ACC112 (cell line): ENCODE measurements around the gene TMEM236.
"Not testable (repeated sequence)": the region's sequence is repeated elsewhere in the genome, so short reads cannot be mapped to it uniquely, and the experiment has no call there.

Experiments used
- H2AFZ ChIP-seq: fragments of 200-600 bp; sonication (generic); one replicate; pipeline ENCODE4 v1.6.0; 2017; ENCODE audit warnings: antibody characterized with exemption, low read length; ENCODE audit not compliant: unreplicated experiment
- H3K27ac ChIP-seq: fragments of 200-600 bp; sonication (generic); 2 replicates; pipeline ENCODE4 v1.5.1; 2014; ENCODE audit warnings: low read depth, mild to moderate bottlenecking, antibody characterized with exemption, low read length, moderate library complexity
- H3K27me3 ChIP-seq: fragments of 200-600 bp; sonication (generic); 2 replicates; pipeline ENCODE4 v1.6.1; 2014; ENCODE audit warnings: mild to moderate bottlenecking, antibody characterized with exemption, low read length, moderate library complexity, mixed read lengths; ENCODE audit not compliant: insufficient read depth
- H3K36me3 ChIP-seq: fragments of 200-600 bp; sonication (generic); 2 replicates; pipeline ENCODE4 v1.6.1; 2016; ENCODE audit warnings: mild to moderate bottlenecking, antibody characterized with exemption, low read length, moderate library complexity, mixed read lengths; ENCODE audit not compliant: insufficient read depth
- H3K4me1 ChIP-seq: fragments of 200-600 bp; sonication (generic); one replicate; pipeline ENCODE4 v1.6.1; 2016; ENCODE audit warnings: low read length, mixed read lengths; ENCODE audit not compliant: insufficient read depth, unreplicated experiment, control insufficient read depth
- H3K4me3 ChIP-seq: fragments of 200-600 bp; sonication (generic); 2 replicates; pipeline ENCODE4 v1.5.1; 2014; ENCODE audit warnings: mild to moderate bottlenecking, low read depth, low read length
- H3K79me2 ChIP-seq: fragments of 200-600 bp; sonication (generic); one replicate; pipeline ENCODE4 v1.6.0; 2016; ENCODE audit warnings: low read length; ENCODE audit not compliant: control insufficient read depth, unreplicated experiment, insufficient read depth

Gene TMEM236, protein sequence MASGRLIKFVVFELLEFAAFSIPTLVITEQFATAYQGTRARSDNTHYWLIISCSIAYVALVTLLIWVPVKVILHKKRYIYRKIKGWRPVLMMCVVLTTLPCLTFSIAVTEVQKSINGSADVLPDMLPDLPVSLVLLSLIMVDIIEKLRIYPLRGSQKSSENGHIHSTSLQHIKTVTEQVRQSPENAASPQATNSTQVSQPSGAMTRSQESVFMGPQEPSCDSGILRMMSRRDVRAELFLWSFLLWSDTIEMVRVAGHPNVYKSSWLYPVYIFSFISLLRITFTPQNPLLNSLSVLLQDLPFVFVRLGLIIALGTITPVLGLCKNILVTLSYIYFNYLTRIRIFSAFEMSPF

DNA sequence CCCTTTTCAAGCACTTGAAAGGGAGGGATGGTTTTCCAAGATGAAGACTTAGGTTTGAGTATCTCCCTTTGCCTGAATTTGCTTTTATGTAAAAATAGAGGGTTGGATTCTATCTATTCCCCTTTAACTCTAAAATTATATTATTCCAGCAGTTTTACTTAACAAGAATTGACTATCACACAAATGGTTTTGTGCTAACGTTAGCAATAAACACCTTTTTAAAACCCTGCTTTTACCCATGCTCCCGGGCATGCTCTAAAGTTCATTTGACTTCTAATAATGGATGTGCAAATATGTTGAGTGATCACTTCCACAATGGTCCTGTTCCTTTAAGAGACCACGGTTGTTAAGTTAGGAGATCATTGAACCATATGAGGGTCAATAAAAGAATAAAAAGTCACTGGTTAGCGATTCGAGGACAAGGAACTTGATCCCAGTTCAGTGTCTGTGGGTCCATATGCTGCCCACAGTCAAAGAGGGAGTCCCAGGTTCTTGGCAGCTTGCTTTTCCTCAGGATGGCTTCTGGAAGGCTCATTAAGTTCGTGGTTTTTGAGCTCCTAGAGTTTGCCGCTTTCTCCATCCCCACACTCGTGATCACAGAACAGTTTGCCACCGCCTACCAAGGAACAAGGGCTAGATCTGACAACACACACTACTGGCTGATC lies at the start of gene TMEM236:
Gene TMEM236, plus strand, starts transcription at position 421 of the 665 bp plus-strand sequence. Its CDS starts 95 bp downstream, at position 516.
- H3K36me3 ChIP-seq = no peaks in the 10 kb centered on the region
- H3K79me2 ChIP-seq = no peaks in the 10 kb centered on the region
- no peaks in the 10 kb centered on the region for H3K27me3 ChIP-seq
- no peak within 1 kb of the TSS for H3K4me3 ChIP-seq
- H3K27ac ChIP-seq = no peak within 1 kb of the TSS
- H3K4me1 ChIP-seq = no peaks in the 10 kb centered on the region
- H2AFZ ChIP-seq = no peak within 1 kb of the TSS

DNA sequence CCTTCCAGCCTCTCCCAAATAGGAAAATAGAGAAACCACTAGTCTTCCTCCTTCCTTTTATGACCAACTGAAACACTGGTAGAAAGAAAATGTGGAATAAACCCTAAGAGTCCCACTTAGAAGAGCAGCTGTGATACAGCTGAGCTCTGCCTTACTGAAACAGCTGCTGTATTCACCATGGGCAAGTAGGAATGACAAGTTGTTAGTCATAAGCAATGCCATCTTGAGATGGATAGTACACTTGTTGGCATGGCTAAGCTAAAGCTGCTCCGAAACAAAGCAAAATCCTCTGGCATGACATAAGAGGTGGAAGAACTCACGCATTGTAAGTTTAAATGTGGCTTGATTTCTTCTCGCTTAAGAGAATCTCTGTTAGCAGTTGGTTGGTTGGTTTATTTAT lies 48.3 kb upstream of the TMEM236 start:
- H3K27me3 ChIP-seq = no peaks in the 10 kb centered on the region
- H3K36me3 ChIP-seq = peaks cover 20% of the 10 kb centered on the region; the same call in 1 of the 2 replicates
- H3K27ac ChIP-seq = no peak overlapping the region
- no peak overlapping the region for H2AFZ ChIP-seq
- no peak overlapping the region for H3K4me3 ChIP-seq
- H3K4me1 ChIP-seq = no peaks in the 10 kb centered on the region
- H3K79me2 ChIP-seq = no peaks in the 10 kb centered on the region

DNA sequence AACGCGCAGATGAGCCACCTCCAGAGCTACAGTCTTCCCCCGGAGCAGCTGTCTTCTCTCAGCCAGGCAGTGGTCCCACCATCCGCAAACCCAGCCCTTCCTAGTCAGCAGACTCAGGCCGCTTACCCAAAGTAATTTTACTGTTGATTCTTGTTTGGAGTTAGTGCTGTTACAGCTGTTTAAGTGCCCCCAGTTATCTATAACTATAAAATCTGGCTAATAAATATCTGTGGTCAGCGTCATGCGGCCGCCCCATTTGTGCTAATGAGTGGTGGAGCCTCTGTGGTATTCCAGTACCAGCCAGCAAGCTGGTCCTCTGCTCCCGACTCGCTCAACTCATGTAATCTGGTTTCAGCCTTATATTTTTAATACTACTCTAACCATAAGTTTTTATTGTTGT lies 43.2 kb upstream of the TMEM236 start:
- no peak overlapping the region for H2AFZ ChIP-seq
- H3K27ac ChIP-seq = no peak overlapping the region
- no peaks in the 10 kb centered on the region for H3K4me1 ChIP-seq
- H3K4me3 ChIP-seq = no peak overlapping the region
- H3K36me3 ChIP-seq = peaks cover 32% of the 10 kb centered on the region
- no peaks in the 10 kb centered on the region for H3K79me2 ChIP-seq
- H3K27me3 ChIP-seq = no peaks in the 10 kb centered on the region

DNA sequence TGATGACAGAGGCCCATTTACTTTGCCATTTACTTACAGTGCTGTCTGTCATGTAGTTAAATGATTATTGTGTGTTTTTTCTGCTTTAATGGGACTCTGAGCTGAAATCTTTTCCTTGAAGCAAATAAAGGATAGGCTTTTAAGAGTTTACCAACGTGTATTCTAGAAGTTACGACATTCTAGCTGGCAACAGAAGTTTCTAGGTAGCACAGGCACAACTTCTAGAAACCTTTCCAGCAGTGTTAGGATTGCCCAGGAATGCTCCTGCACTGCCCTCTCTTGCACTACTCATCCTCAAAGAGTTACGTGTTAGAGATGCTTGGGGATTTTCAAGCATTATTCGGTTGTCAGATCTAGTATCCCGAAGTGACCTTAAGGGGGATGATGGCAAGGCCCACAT lies 42.5 kb upstream of the TMEM236 start:
- H3K79me2 ChIP-seq = no peaks in the 10 kb centered on the region
- no peaks in the 10 kb centered on the region for H3K27me3 ChIP-seq

DNA sequence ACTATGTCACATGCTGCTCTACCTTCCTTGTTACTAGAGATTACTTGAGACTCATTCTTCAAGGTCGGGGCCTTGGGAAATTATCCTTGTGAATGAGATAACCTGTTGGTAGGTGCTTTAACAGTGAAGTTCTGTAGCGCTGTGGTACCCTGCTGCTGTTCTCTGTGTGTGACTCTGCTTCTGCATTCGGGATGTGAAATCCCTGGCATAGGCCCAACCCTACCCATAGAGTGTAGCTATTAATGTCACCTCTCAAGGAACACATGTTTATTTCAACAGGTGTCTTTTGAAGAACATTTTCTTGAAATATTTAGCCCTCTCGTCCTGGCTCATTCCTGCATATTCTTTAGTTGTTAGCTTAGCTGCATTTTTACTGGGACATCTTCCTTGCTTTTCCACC lies 41.8 kb upstream of the TMEM236 start:
- H3K27ac ChIP-seq = no peak overlapping the region

More for the DNA sequence above, 42.5 kb upstream of the TMEM236 start:
- no peaks in the 10 kb centered on the region for H3K4me1 ChIP-seq
- H3K27ac ChIP-seq = no peak overlapping the region
- peaks cover 38% of the 10 kb centered on the region for H3K36me3 ChIP-seq
- H2AFZ ChIP-seq = no peak overlapping the region
- no peak overlapping the region for H3K4me3 ChIP-seq

DNA sequence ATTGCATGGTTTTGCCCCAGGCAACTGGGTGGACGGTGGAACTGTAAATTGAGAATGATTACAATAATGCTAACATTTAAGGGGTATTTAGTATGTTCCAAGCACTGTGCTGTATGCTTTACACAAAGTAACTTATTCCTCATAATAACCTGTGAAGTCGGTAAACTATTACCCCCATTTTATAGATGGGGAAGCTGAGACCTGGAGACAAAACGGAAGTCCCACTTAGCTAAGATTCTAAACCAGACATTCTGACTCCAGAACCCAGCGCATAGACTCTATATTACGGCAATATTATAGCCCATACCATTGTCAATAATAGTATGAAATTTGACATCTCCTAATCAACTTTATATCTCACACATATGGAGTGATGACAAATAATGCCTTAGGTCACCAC lies 39.9 kb upstream of the TMEM236 start:
- no peak overlapping the region for H3K4me3 ChIP-seq
- H3K36me3 ChIP-seq = peaks cover 51% of the 10 kb centered on the region
- no peaks in the 10 kb centered on the region for H3K27me3 ChIP-seq
- no peaks in the 10 kb centered on the region for H3K79me2 ChIP-seq
- H3K4me1 ChIP-seq = no peaks in the 10 kb centered on the region
- no peak overlapping the region for H2AFZ ChIP-seq
- H3K27ac ChIP-seq = no peak overlapping the region

More for the DNA sequence above, 41.8 kb upstream of the TMEM236 start:
- Histone ChIP-seq H3K4me1 (no peaks in the 10 kb centered on the region), H3K79me2 (no peaks in the 10 kb centered on the region), H3K36me3 (peaks cover 43% of the 10 kb centered on the region), H2AFZ (no peak overlapping the region), H3K27me3 (no peaks in the 10 kb centered on the region), H3K4me3 (no peak overlapping the region)

DNA sequence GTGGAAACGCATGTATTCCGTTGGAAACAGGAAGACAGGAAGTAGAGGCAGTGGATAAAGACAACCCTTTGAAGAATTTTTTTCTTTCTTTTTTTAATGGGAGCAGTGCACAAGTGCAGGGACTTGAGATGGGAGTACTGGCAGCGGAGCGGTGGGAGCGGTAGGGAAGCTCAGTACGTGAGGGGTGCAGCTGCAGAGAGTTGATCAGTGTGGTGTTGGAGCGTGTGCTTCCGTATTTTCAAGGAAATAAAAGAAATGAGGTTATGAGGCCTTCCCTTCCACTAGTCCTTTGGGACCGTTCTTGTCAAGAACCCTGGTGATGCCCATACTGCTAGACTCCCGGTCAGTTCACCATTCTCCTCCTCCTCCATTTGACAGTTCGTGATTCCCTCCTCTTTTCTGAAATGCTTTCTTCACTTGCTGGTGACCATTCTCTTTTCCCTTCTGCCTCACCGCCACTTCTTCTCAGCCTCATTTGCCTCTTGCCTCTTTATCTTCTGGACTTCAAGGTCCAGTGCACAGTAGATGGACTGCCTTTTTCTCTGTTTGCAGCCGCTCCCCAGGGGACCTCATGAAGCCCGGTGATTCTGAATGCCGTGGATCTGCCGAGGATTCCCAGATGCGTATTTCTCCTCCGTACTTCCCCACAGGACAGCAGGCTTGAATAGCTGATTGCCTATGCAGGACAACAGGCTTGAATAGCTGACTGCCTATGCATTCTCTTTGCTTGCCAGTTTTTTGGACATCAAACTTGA lies 39.1 kb upstream of the TMEM236 start:
- no peak overlapping the region for H3K4me3 ChIP-seq
- H3K79me2 ChIP-seq = no peaks in the 10 kb centered on the region
- no peaks in the 10 kb centered on the region for H3K27me3 ChIP-seq
- no peak overlapping the region for H2AFZ ChIP-seq
- H3K27ac ChIP-seq = no peak overlapping the region
- peaks cover 56% of the 10 kb centered on the region for H3K36me3 ChIP-seq
- H3K4me1 ChIP-seq = no peaks in the 10 kb centered on the region

DNA sequence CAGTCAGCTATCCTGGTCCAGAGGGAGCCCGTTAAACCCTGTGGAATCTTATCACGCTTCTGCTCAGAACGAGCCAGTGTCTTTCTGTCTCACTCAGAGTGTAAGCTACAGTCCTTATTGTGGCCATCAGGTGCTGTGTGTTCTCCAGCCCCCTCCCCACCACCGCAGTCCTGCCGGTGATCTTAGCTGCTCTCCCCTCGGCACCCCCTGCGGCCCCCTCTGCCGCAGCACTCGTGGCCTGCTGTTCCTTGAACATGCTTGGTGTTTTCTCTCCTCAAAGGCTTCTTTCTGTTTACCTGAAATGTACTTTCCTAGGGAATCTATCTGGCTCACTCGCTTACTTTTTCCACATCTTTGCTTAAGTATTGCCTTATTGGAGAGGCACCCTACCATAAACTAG lies 38.2 kb upstream of the TMEM236 start:
- Histone ChIP-seq H3K79me2 (no peaks in the 10 kb centered on the region), H3K4me3 (no peak overlapping the region), H3K27ac (no peak overlapping the region), H2AFZ (no peak overlapping the region), H3K27me3 (no peaks in the 10 kb centered on the region), H3K36me3 (peaks cover 56% of the 10 kb centered on the region), H3K4me1 (no peaks in the 10 kb centered on the region)

DNA sequence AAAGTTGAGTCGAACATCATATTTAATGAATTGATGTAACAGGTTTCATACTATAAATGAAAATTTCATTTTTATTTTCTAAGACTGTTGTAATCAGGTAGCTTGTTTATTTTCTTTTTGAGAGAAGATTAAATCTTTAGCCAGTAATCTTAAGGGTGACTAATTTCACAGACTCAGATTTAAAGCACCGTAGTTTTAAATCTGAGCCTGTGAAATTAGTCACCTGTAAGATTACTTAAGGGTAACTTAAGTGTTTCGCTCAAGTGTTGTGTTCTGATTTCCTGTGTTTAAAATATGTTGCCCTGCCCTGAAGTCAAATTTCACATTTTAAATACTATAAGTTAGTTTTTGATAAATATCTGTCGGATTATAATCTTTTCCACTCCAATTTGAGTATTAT lies 35.8 kb upstream of the TMEM236 start:
- Histone ChIP-seq H3K36me3 (peaks cover 47% of the 10 kb centered on the region), H3K4me1 (no peaks in the 10 kb centered on the region), H3K79me2 (no peaks in the 10 kb centered on the region), H2AFZ (no peak overlapping the region), H3K27ac (no peak overlapping the region), H3K4me3 (no peak overlapping the region), H3K27me3 (no peaks in the 10 kb centered on the region)

DNA sequence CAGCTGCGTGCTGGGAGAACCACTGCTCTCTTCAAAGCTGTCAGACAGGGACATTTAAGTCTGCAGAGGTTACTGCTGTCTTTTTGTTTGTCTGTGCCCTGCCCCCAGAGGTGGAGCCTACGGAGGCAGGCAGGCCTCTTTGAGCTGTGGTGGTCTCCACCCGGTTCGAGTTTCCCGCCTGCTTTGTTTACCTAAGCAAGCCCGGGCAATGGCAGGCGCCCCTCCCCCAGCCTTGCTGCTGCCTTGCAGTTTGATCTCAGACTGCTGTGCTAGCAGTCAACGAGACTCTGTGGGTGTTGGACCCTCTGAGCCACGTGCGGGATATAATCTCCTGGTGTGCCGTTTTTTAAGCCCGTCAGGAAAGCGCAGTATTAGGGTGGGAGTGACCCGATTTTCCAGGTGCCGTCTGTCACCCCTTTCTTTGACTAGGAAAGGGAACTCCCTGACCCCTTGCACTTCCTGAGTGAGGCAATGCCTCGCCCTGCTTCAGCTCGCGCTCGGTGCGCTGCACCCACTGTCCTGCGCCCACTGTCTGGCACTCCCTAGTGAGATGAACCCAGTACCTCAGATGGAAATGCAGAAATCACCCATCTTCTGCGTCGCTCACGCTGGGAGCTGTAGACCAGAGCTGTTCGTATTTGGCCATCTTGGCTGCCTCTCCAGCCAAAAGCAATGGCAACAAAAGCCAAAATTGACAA lies 29.5 kb upstream of the TMEM236 start:
- H3K27ac ChIP-seq, H3K79me2 ChIP-seq, H3K4me3 ChIP-seq, H3K36me3 ChIP-seq, H3K27me3 ChIP-seq, H3K4me1 ChIP-seq, H2AFZ ChIP-seq: not testable (repeated sequence)
